Loucy (cell line): ENCODE results near the gene CHRM1.
A peak's percentile ranks its signal among the peaks of the same experiment; 100 is the strongest.

Experiments
- H2AFZ ChIP-seq: fragments of 200-600 bp; sonication (generic); 2 replicates; pipeline ENCODE4 v1.6.0; 2016; ENCODE audit warnings: antibody characterized with exemption, mild to moderate bottlenecking, low read length, moderate library complexity
- H3F3A ChIP-seq: fragments of 200-600 bp; 2 replicates; pipeline ENCODE4 v1.6.0; 2016; ENCODE audit warnings: antibody characterized with exemption, low read depth, mild to moderate bottlenecking
- H3K27me3 ChIP-seq: fragments of 200-600 bp; sonication (generic); 2 replicates; pipeline ENCODE4 v1.6.1; 2014; ENCODE audit warnings: low read length, mild to moderate bottlenecking; ENCODE audit not compliant: insufficient read depth, poor library complexity, severe bottlenecking
- H3K36me3 ChIP-seq: fragments of 200-600 bp; sonication (generic); 2 replicates; pipeline ENCODE4 v1.6.1; 2016; ENCODE audit warnings: low read length; ENCODE audit not compliant: insufficient read depth
- H3K4me1 ChIP-seq: fragments of 200-600 bp; sonication (generic); 2 replicates; pipeline ENCODE4 v1.5.1; 2014; ENCODE audit warnings: low read length, mild to moderate bottlenecking; ENCODE audit not compliant: insufficient read depth, poor library complexity, severe bottlenecking
- H3K4me2 ChIP-seq: fragments of 200-600 bp; sonication (generic); 2 replicates; pipeline ENCODE4 v1.6.0; 2014; ENCODE audit warnings: antibody characterized with exemption, low read length, low read depth, mild to moderate bottlenecking; ENCODE audit not compliant: poor library complexity, severe bottlenecking
- H3K4me3 ChIP-seq: fragments of 200-600 bp; sonication (generic); 2 replicates; pipeline ENCODE4 v1.5.1; 2014; ENCODE audit warnings: low read length, mild to moderate bottlenecking, mixed read lengths; ENCODE audit not compliant: poor library complexity, severe bottlenecking
- H3K79me2 ChIP-seq: fragments of 200-600 bp; sonication (generic); 2 replicates; pipeline ENCODE4 v1.6.1; 2014; ENCODE audit warnings: low read length; ENCODE audit not compliant: insufficient read depth
- H3K9ac ChIP-seq: fragments of 200-600 bp; sonication (generic); 2 replicates; pipeline ENCODE4 v1.6.0; 2014; ENCODE audit warnings: mild to moderate bottlenecking, low read depth, low read length, moderate library complexity; ENCODE audit not compliant: poor library complexity, severe bottlenecking
- H3K9me2 ChIP-seq: fragments of 200-600 bp; sonication (generic); replicated peaks from 2 replicates; pipeline ENCODE4 v1.6.1; 2016; ENCODE audit warnings: low read depth, low read length, mixed read lengths
- H3K9me3 ChIP-seq: fragments of 200-600 bp; sonication (generic); 2 replicates; pipeline ENCODE4 v1.6.1; 2014; ENCODE audit warnings: mild to moderate bottlenecking, antibody characterized with exemption, low read length, low read depth; ENCODE audit not compliant: insufficient read depth
- H4K20me1 ChIP-seq: fragments of 200-600 bp; sonication (generic); 2 replicates; pipeline ENCODE4 v1.6.0; 2014; ENCODE audit warnings: antibody characterized with exemption, low read length, mild to moderate bottlenecking; ENCODE audit not compliant: insufficient read depth, poor library complexity, severe bottlenecking
- EZH2phosphoT487 ChIP-seq: fragments of 200-600 bp; IDR thresholded peaks from 2 replicates; pipeline ENCODE4 v1.6.1; 2018; ENCODE audit warnings: antibody characterized with exemption, mild to moderate bottlenecking, moderate library complexity, borderline replicate concordance
- TF ChIP-seq, protein P1 (sequence below): fragments of 200-600 bp; sonication (generic); conservative IDR thresholded peaks from 2 replicates; pipeline ENCODE4 v1.5.1; 2014; ENCODE audit warnings: mild to moderate bottlenecking, antibody characterized with exemption, low read length

The CHRM1 gene

GRCh38 chr11:62923601-62924411 is 2.6 kb upstream of the CHRM1 start:
- Histone ChIP-seq H3K4me1 (no peaks in the 10 kb centered on the region), H4K20me1 (no peaks in the 10 kb centered on the region), H3F3A (no peaks in the 10 kb centered on the region), H3K9ac (no peak overlapping the region), H3K4me3 (no peak overlapping the region), H3K36me3 (no peaks in the 10 kb centered on the region), H3K4me2 (no peak overlapping the region), H3K79me2 (no peaks in the 10 kb centered on the region), H3K9me2 (no peaks in the 10 kb centered on the region), H3K9me3 (no peaks in the 10 kb centered on the region), H3K27me3 (no peaks in the 10 kb centered on the region), H2AFZ (no peak overlapping the region)
- TF ChIP-seq, protein P1, sequence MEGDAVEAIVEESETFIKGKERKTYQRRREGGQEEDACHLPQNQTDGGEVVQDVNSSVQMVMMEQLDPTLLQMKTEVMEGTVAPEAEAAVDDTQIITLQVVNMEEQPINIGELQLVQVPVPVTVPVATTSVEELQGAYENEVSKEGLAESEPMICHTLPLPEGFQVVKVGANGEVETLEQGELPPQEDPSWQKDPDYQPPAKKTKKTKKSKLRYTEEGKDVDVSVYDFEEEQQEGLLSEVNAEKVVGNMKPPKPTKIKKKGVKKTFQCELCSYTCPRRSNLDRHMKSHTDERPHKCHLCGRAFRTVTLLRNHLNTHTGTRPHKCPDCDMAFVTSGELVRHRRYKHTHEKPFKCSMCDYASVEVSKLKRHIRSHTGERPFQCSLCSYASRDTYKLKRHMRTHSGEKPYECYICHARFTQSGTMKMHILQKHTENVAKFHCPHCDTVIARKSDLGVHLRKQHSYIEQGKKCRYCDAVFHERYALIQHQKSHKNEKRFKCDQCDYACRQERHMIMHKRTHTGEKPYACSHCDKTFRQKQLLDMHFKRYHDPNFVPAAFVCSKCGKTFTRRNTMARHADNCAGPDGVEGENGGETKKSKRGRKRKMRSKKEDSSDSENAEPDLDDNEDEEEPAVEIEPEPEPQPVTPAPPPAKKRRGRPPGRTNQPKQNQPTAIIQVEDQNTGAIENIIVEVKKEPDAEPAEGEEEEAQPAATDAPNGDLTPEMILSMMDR, result no peak
- TF ChIP-seq EZH2phosphoT487, result no peak

DNA sequence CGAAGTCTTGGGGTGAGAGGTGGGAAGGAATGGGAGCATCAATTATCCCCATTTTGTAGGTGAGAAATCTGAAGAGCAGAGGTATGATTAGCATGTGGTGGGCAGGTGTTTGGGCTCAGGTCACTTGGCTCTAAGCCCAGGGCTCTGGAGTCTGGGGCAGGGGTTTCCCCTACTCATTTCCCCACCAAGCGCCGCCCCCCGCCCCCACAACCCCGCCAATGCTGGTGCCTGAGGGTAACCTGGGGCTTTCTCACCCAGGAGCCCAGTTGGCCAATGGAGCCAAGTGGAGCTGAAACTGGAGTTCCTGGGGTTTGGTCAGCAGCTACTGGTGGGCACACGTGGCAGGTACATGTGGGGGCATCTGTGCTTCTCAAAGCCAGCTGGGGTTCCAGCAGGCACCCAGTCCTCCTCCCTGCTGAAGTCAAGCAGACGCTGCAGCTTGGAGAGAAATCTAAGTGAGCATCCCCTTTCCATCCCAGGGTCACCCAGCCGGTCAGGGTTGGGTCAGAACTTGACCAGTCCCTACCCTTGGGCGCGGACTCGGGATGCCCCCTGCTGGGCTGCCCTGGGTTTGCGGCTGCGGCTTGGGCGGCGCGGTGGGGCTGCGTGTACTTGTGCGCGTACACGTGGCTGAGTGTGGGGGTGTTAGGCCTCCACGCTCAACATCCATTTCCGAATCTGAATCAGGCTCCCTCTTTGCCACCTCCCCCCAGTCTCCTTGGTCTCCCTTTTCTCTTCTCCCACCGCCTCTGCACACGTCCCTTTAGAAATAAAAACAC is 1.7 kb upstream of the CHRM1 start:
- H4K20me1 ChIP-seq, result no peaks in the 10 kb centered on the region
- no peaks in the 10 kb centered on the region for H3K4me1 ChIP-seq
- no peaks in the 10 kb centered on the region for H3K27me3 ChIP-seq
- H3K4me3 ChIP-seq, result no peak overlapping the region
- no peaks in the 10 kb centered on the region for H3K79me2 ChIP-seq
- H3K9me3 ChIP-seq, result no peaks in the 10 kb centered on the region
- H3K36me3 ChIP-seq, result no peaks in the 10 kb centered on the region
- H3K4me2 ChIP-seq, result no peak overlapping the region
- TF ChIP-seq, protein P1, result peak; percentile 38
- no peak for TF ChIP-seq EZH2phosphoT487
- no peaks in the 10 kb centered on the region for H3F3A ChIP-seq
- no peak overlapping the region for H3K9ac ChIP-seq
- no peaks in the 10 kb centered on the region for H3K9me2 ChIP-seq
- no peak overlapping the region for H2AFZ ChIP-seq

DNA sequence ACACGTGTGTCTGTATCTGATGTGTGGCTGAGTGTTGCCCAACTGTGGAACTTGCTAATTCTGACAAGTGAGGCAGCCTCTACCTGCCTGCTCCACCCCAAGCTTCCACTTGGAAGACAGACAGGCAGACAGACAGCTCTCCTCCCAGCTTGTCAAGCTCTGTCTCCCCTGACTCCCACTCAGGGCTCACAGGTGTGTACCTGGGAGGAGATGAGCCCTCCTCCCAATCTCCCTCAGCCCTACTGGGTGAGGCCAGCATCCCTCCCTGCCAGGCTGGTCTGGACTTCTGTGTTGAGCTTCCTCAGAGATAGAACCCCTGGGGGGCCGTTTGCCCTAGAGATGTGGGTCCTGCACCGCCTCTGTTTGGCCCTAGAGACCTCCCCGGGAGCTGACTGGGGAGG is 1.0 kb upstream of the CHRM1 start:
- Histone ChIP-seq H3K4me1 (no peaks in the 10 kb centered on the region), H3K9me3 (no peaks in the 10 kb centered on the region), H3K79me2 (no peaks in the 10 kb centered on the region), H3F3A (no peaks in the 10 kb centered on the region), H3K4me3 (no peak overlapping the region), H3K9ac (no peak overlapping the region), H3K9me2 (no peaks in the 10 kb centered on the region), H3K27me3 (no peaks in the 10 kb centered on the region), H2AFZ (no peak overlapping the region), H4K20me1 (no peaks in the 10 kb centered on the region), H3K4me2 (no peak overlapping the region), H3K36me3 (no peaks in the 10 kb centered on the region)
- TF ChIP-seq EZH2phosphoT487, result no peak
- TF ChIP-seq, protein P1, result no peak
